GM12878 (cell line): ENCODE data around the gene RETREG3. TPM values are rescaled to one million over a fixed set of nuclear protein-coding genes. Genes with fewer than 3 reads are reported as not detected.

Experiments
- ATAC-seq: fragments of 200-7000 bp; cut with Tn5 transposase; 3 replicates; pipeline ENCODE4 v1.9.1; 2020; ENCODE audit warnings: mild to moderate bottlenecking, moderate library complexity
- Bru-seq: library from RNA; stranded (reverse); fragments of 400-500 nt; gene quantifications from one replicate; lab custom pipeline; 2021; lab: Mats Ljungman, UMichigan
- BruChase-seq, 2 experiments: library from RNA; stranded (reverse); fragments of 400-500 nt; gene quantifications; one replicate each; lab custom pipeline; 2021; lab: Mats Ljungman, UMichigan
- BruUV-seq: library from RNA; stranded (reverse); fragments of 400-500 nt; replicated peaks from 2 replicates; lab custom pipeline; 2021; lab: Mats Ljungman, UMichigan
- CTCF ChIA-PET: fragments of 300-600 bp; sonication (Branson Sonifier 250); formaldehyde crosslinking; extraction: SDS; loops from one replicate; lab custom pipeline; 2021; ENCODE audit warnings: inconsistent platforms; lab: Yijun Ruan, JAX
- POLR2A ChIA-PET: fragments of 350-600 bp; formaldehyde crosslinking; extraction: SDS; loops from one replicate; lab custom pipeline; 2021; ENCODE audit warnings: inconsistent platforms; lab: Charles Lee
- RAD21 ChIA-PET: fragments of 300-600 bp; sonication (Branson Sonifier 250); formaldehyde crosslinking; loops from one replicate; lab custom pipeline; 2023; ENCODE audit warnings: antibody characterized with exemption; ENCODE audit not compliant: unreplicated experiment; lab: Charles Lee
- SMC1A ChIA-PET: fragments of 300-600 bp; sonication (Branson Sonifier 250); formaldehyde crosslinking; loops from one replicate; lab custom pipeline; 2023; ENCODE audit not compliant: unreplicated experiment, uncharacterized antibody; lab: Charles Lee
- DNase-seq: peaks from one replicate; pipeline ENCODE4 v3.0.0-alpha.2; 2011; ENCODE audit warnings: low read depth, low spot score
- FAIRE-seq: peaks from 3 replicates; lab custom pipeline; 2011; peaks lifted over from hg19 to GRCh38; lab: Jason Lieb, UNC
- H2AFZ ChIP-seq: 2 replicates; pipeline ENCODE4 v1.6.0; 2011; ENCODE audit warnings: low read depth, low read length, control low read depth; ENCODE audit not compliant: control insufficient read depth
- H3K27ac ChIP-seq: 2 replicates; pipeline ENCODE4 v1.5.1; 2011; ENCODE audit warnings: control low read depth; ENCODE audit not compliant: control insufficient read depth, insufficient read depth
- H3K27me3 ChIP-seq, 2 experiments: replicated peaks in 1 of 2; 2 replicates each; pipeline versions ENCODE4 v1.6.0 to v1.6.1; 2011; ENCODE audit warnings: low read length in 1 of 2; ENCODE audit not compliant: control insufficient read depth in 2 of 2, insufficient read depth in 2 of 2
- H3K36me3 ChIP-seq, 2 experiments: 2 replicates each; pipeline ENCODE4 v1.5.1; 2011; ENCODE audit warnings: low read length in 1 of 2; ENCODE audit not compliant: control insufficient read depth in 2 of 2, insufficient read depth in 2 of 2
- H3K4me1 ChIP-seq: 2 replicates; pipeline ENCODE4 v1.6.1; 2011; ENCODE audit warnings: mild to moderate bottlenecking, low read length, moderate library complexity, mixed read lengths; ENCODE audit not compliant: control insufficient read depth, insufficient read depth
- H3K4me2 ChIP-seq: 2 replicates; pipeline ENCODE4 v1.6.0; 2011; ENCODE audit warnings: control low read depth; ENCODE audit not compliant: control insufficient read depth, insufficient read depth
- H3K4me3 ChIP-seq: fragments of 200-600 bp; sonication (generic); 2 replicates; pipeline ENCODE4 v1.5.1; 2016
- H3K79me2 ChIP-seq: 2 replicates; pipeline ENCODE4 v1.6.0; 2011; ENCODE audit warnings: low read length; ENCODE audit not compliant: control insufficient read depth, insufficient read depth
- H3K9ac ChIP-seq: 2 replicates; pipeline ENCODE4 v1.8.0; 2011; ENCODE audit warnings: low read length, control low read depth, mixed read lengths; ENCODE audit not compliant: control insufficient read depth, insufficient read depth
- H3K9me3 ChIP-seq: replicated peaks from 3 replicates; pipeline ENCODE4 v1.5.1; 2011; ENCODE audit warnings: mild to moderate bottlenecking, low read length; ENCODE audit not compliant: control insufficient read depth, insufficient read depth
- H4K20me1 ChIP-seq: 2 replicates; pipeline ENCODE4 v1.6.0; 2011; ENCODE audit not compliant: control insufficient read depth, insufficient read depth
- CHD4 ChIP-seq: fragments of 200-600 bp; sonication (generic); IDR thresholded peaks from 2 replicates; pipeline ENCODE4 v1.6.1; 2016; ENCODE audit warnings: mild to moderate bottlenecking
- DPF2 ChIP-seq: fragments of 450-650 bp; IDR thresholded peaks from 2 replicates; pipeline ENCODE4 v1.6.1; 2017; ENCODE audit warnings: mild to moderate bottlenecking
- ETV6 ChIP-seq, 2 experiments: fragments of 450-650 bp in 1 of 2; IDR thresholded peaks in 1 of 2; conservative IDR thresholded peaks in 1 of 2; 2 replicates each; pipeline ENCODE4 v1.6.1; 2014; ENCODE audit warnings: antibody characterized with exemption in 1 of 2, borderline replicate concordance in 1 of 2, low read depth in 1 of 2, mild to moderate bottlenecking in 1 of 2, moderate library complexity in 1 of 2
- FOXM1 ChIP-seq: IDR thresholded peaks from 2 replicates; pipeline ENCODE4 v1.6.1; 2012; ENCODE audit warnings: low read depth, mild to moderate bottlenecking, inconsistent platforms, low read length, moderate library complexity
- MEF2A ChIP-seq: IDR thresholded peaks from 2 replicates; pipeline ENCODE4 v1.6.1; 2011; ENCODE audit warnings: low read depth, mild to moderate bottlenecking, low read length, moderate library complexity; ENCODE audit not compliant: insufficient read depth
- MYB ChIP-seq: fragments of 150-350 bp; IDR thresholded peaks from 2 replicates; pipeline ENCODE4 v1.6.1; 2014; ENCODE audit warnings: mild to moderate bottlenecking, low read depth, low read length, borderline replicate concordance
- NFYB ChIP-seq: IDR thresholded peaks from 2 replicates; pipeline ENCODE4 v1.6.1; 2011; ENCODE audit warnings: low read depth, mild to moderate bottlenecking, low read length, improper control_type of control experiment, moderate library complexity; ENCODE audit not compliant: insufficient read depth
- RELA ChIP-seq: fragments of 450-650 bp; IDR thresholded peaks from 2 replicates; pipeline ENCODE4 v1.8.0; 2014; ENCODE audit warnings: borderline replicate concordance; ENCODE audit not compliant: partially characterized antibody
- SREBF2 ChIP-seq: IDR thresholded peaks from 2 replicates; pipeline ENCODE4 v1.6.1; 2012; ENCODE audit warnings: mild to moderate bottlenecking, low read length
- WRNIP1 ChIP-seq: IDR thresholded peaks from 2 replicates; pipeline ENCODE4 v1.6.1; 2011; ENCODE audit warnings: low read depth, low read length, improper control_type of control experiment, borderline replicate concordance
- WGBS: methylation state at CpG from one replicate; pipeline ENCODE4 v1.1.6; 2016; ENCODE audit warnings: low lambda C conversion rate; ENCODE audit not compliant: insufficient replicate concordance, insufficient coverage; ENCODE audit errors: missing lambda C conversion rate; 5-methylcytosine and 5-hydroxymethylcytosine counted together
- in situ Hi-C: fragments of 300-500 bp; cut with MboI; formaldehyde crosslinking; loops from 9 replicates; pipeline ENCODE4 v1.14.3; 2018; ENCODE audit warnings: mixed read lengths
- intact Hi-C: fragments of 100-400 bp; cut with micrococcal nuclease; formaldehyde crosslinking; loops from one replicate; pipeline ENCODE4 v1.14.2; 2022; ENCODE audit not compliant: unreplicated experiment
- long read RNA-seq, 2 experiments: library from polyadenylated mRNA; unstranded; transcript quantifications; one replicate each; pipeline ENCODE4 v2.0.0, GENCODE V29; 2019 to 2020
- polyA minus RNA-seq, 3 experiments: library from RNA; depleted of rRNA, polyadenylated mRNA; stranded (reverse); fragments of >200 nt; gene quantifications; 2 replicates each; pipeline ENCODE4 v1.2.3, GENCODE V29; 2011
- polyA plus RNA-seq, 11 experiments: library from polyadenylated mRNA; depleted of rRNA in 4 of 11; unstranded in 6 of 11; stranded (reverse) in 5 of 11; fragments of >200 nt; fragmentation: Nextera tagmentation in 4 of 11; fragmentation: Illumina TruSeq in 1 of 11; extraction: Ambion mirVana in 4 of 11; extraction: Trizol in 1 of 11; gene quantifications; 1 replicate in 1 of 11; 2 replicates in 10 of 11; pipeline versions ENCODE4 v1.2.1 to v1.2.3, GENCODE V29; 2011 to 2016; ENCODE audit warnings: inconsistent platforms in 2 of 11, missing spikeins in 2 of 11, low read depth in 1 of 11
- total RNA-seq, 4 experiments: library from RNA; depleted of rRNA in 3 of 4; stranded (reverse); fragments of >200 nt in 3 of 4; fragmentation: Illumina TruSeq in 1 of 4; extraction: Trizol in 1 of 4; gene quantifications; 2 replicates each; pipeline versions ENCODE4 v1.2.1 to v1.2.3, GENCODE V29; 2013 to 2021
- TF ChIP-seq, protein P1 (sequence below): IDR thresholded peaks from 2 replicates; pipeline ENCODE4 v1.6.1; 2011; ENCODE audit warnings: borderline replicate concordance, low read depth, mild to moderate bottlenecking, moderate library complexity, mixed read lengths, low read length; ENCODE audit not compliant: insufficient read depth; ENCODE audit errors: extremely low read length
- TF ChIP-seq, protein P2 (sequence below): IDR thresholded peaks from 2 replicates; pipeline ENCODE4 v1.6.1; 2012; ENCODE audit warnings: low read depth, low read length, improper control_type of control experiment

Gene RETREG3, protein sequence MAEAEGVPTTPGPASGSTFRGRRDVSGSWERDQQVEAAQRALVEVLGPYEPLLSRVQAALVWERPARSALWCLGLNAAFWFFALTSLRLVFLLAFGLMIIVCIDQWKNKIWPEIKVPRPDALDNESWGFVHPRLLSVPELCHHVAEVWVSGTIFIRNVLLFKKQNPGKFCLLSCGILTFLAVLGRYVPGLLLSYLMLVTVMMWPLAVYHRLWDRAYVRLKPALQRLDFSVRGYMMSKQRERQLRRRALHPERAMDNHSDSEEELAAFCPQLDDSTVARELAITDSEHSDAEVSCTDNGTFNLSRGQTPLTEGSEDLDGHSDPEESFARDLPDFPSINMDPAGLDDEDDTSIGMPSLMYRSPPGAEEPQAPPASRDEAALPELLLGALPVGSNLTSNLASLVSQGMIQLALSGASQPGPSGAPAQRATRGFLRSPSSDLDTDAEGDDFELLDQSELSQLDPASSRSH
- 81.8 and 92.7 TPM in 2 replicates for total RNA-seq (2013; cell fraction: nucleolus; rRNA removed)
- total RNA-seq (2014; rRNA removed) (38.9 and 42.8 TPM in 2 replicates), total RNA-seq (2014; rRNA removed; fragmentation: Illumina TruSeq; extraction: Trizol) (28.7 and 28.9 TPM in 2 replicates), total RNA-seq (2021) (47.6 and 50.3 TPM in 2 replicates), polyA plus RNA-seq (2011; rRNA removed) (34.9 and 50.6 TPM in 2 replicates), polyA plus RNA-seq (2014; fragmentation: Illumina TruSeq; extraction: Trizol) (20.5 and 23.3 TPM in 2 replicates), polyA plus RNA-seq (2014; fragmentation: Nextera tagmentation; extraction: Ambion mirVana) (1 to 10 TPM; 7.0 to 9.0 TPM), polyA plus RNA-seq (2014; rRNA removed) (21.5 and 21.7 TPM in 2 replicates), polyA plus RNA-seq (2016; fragmentation: Nextera tagmentation; extraction: Ambion mirVana) (10 to 100 TPM; 26.8 to 27.8 TPM), polyA minus RNA-seq (2011; rRNA and poly(A)+ RNA removed) (186 and 196 TPM in 2 replicates), Bru-seq, nascent RNA (percentile 76 among the genes with signal in this experiment), BruChase-seq, experiment 1, labeled RNA remaining after a 6-hour chase (percentile 83 among the genes with signal in this experiment), BruChase-seq, experiment 2, labeled RNA remaining after a 2-hour chase (percentile 86 among the genes with signal in this experiment)
- polyA plus RNA-seq (2011; ENCODE audit: low read depth) = 18.8 TPM
- 55.9 and 62.2 TPM in 2 replicates for polyA plus RNA-seq (2011; cell fraction: cytosol; rRNA removed)
- polyA plus RNA-seq (2011; cell fraction: nucleus; rRNA removed) = 37.5 and 41.7 TPM in 2 replicates
- 27.8 and 30.1 TPM in 2 replicates for polyA plus RNA-seq (2012)
- 38.0 and 45.4 TPM in 2 replicates for polyA minus RNA-seq (2011; cell fraction: cytosol; rRNA and poly(A)+ RNA removed)
- 25.1 and 34.4 TPM in 2 replicates for polyA minus RNA-seq (2011; cell fraction: nucleus; rRNA and poly(A)+ RNA removed)
- long read RNA-seq, experiment 1, transcript RETREG3-201 (9 exons, 3,759 nt) = major isoform, 8 of 16 reads
- long read RNA-seq, experiment 1, partial matches to known transcripts = 2 of 16 reads
- long read RNA-seq, experiment 1, other reads (novel, unspliced or antisense) = 6 of 16 reads
- long read RNA-seq, experiment 2, transcript RETREG3-201 (9 exons, 3,759 nt) = major isoform, 6 of 28 reads
- long read RNA-seq, experiment 2, partial matches to known transcripts = 0 of 28 reads
- long read RNA-seq, experiment 2, other reads (novel, unspliced or antisense) = 22 of 28 reads

DNA sequence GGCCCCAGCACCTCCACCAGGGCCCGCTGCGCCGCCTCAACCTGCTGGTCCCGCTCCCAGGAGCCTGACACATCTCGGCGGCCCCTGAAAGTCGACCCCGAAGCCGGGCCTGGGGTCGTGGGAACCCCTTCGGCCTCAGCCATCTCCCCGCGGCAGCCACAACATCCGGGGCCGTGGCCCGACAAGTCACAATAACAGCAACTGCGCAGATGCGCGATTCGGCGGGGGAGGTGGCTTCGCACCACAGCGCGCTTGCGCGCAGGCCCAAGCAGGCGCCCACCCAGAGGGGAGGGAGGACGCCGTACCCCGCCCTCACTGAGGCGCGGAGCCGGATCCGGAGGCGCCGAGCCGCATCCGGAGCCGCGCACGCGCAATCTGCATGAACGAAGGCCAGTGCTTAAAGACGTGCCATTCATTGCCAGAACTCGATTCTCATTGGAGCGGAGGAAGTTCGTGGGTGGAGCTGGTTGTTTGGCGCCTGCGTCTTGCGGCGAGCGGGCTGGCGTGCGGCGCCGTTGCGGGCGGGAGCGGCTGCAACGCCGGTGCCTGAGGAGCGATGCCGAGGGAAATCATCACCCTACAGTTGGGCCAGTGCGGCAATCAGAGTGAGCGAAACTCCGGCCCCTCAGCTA is at the start of gene RETREG3, which contains the start of gene TUBG1:
RETREG3 (minus strand) TSS at position 193 of the 632 bp plus-strand sequence; CDS start at position 143, 50 bp downstream.
TUBG1 (plus strand) TSS at position 502 of the 632 bp plus-strand sequence; CDS start at position 557, 55 bp downstream.
- Histone ChIP-seq H3K4me1 (no peaks in the 10 kb centered on the region; the same call in 1 of the 2 replicates), H3K9ac (peak within 1 kb of the TSS; percentile 86), H3K27ac (peak within 1 kb of the TSS; percentile 90), H3K4me3 (peak within 1 kb of the TSS; percentile 98), H3K4me2 (peak within 1 kb of the TSS; percentile 93), H3K27me3 (no peaks in the 10 kb centered on the region), H3K36me3 (peaks cover 6 to 12% of the 10 kb centered on the region in 2 experiments), H2AFZ (peak within 1 kb of the TSS; percentile 94), H3K79me2 (peaks cover 60% of the 10 kb centered on the region), H4K20me1 (no peaks in the 10 kb centered on the region), H3K9me3 (no peaks in the 10 kb centered on the region)
- CTCF ChIA-PET = interaction anchor here (0.7 to 3.5 kb wide), 10 partner anchors 10 to 560 kb away, joined by 3 to 49 read pairs (median 6); partner anchors contain the start of genes CCR10, PLEKHH3, PSMC3IP and TUBG2
- ATAC-seq (peak; percentile 90), DNase-seq (peak; percentile 98), FAIRE-seq (peak; percentile 99)
- WGBS = under 1% methylated on average over 66 of the region's 66 CpGs
- RAD21 ChIA-PET = interaction anchor here (0.6 to 6.8 kb wide), 11 partner anchors 9 to 117 kb away, joined by 3 to 57 read pairs (median 7); partner anchors contain the start of genes CCR10, PLEKHH3 and PSMC3IP
- in situ Hi-C loops (loop anchor here (25.0 kb wide), 1 partner anchor 603 kb away; the partner anchor contains the start of gene TMEM106A), intact Hi-C loops (loop anchor here (1.0 to 2.0 kb wide), 2 partner anchors 30 to 68 kb away; no protein-coding TSS in a partner anchor)
- POLR2A ChIA-PET = interaction anchor here (0.6 to 6.9 kb wide), 17 partner anchors 10 to 165 kb away, joined by 3 to 93 read pairs (median 4); partner anchors contain the start of genes CCR10, COASY, PLEKHH3 and PSMC3IP
- SMC1A ChIA-PET = interaction anchor here (0.6 to 7.1 kb wide), 12 partner anchors 11 to 183 kb away, joined by 3 to 96 read pairs (median 4); partner anchors contain the start of genes CCR10, PLEKHH3, PSMC3IP and RAMP2
- BruUV-seq = no TSS peak
- TF ChIP-seq, protein P1, sequence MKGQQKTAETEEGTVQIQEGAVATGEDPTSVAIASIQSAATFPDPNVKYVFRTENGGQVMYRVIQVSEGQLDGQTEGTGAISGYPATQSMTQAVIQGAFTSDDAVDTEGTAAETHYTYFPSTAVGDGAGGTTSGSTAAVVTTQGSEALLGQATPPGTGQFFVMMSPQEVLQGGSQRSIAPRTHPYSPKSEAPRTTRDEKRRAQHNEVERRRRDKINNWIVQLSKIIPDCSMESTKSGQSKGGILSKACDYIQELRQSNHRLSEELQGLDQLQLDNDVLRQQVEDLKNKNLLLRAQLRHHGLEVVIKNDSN = no peak
- no peak for TF ChIP-seq ETV6 (conservative IDR thresholded peaks at IDR 0.05 in 1 of 2, IDR thresholded peaks at IDR 0.05 in 1 of 2; ENCODE audit: borderline replicate concordance in 1 of 2, low read depth in 1 of 2)
- peak; percentile 55; the same call in 1 of the 2 replicates for TF ChIP-seq DPF2
- no peak for TF ChIP-seq SREBF2
- no peak for TF ChIP-seq CHD4
- TF ChIP-seq RELA = no peak
- no peak for TF ChIP-seq MYB
- no peak for TF ChIP-seq MEF2A
- TF ChIP-seq, protein P2, sequence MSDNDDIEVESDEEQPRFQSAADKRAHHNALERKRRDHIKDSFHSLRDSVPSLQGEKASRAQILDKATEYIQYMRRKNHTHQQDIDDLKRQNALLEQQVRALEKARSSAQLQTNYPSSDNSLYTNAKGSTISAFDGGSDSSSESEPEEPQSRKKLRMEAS = no peak; the same call in 1 of the 2 replicates
- TF ChIP-seq NFYB = peak; percentile 70; the same call in 1 of the 2 replicates
- no peak for TF ChIP-seq WRNIP1
- no peak for TF ChIP-seq FOXM1
